ENCODE data around the gene NKX6-2. TPM values are rescaled to one million over a fixed set of nuclear protein-coding genes. Genes with fewer than 3 reads are reported as not detected.

NKX6-2 gene
- total RNA-seq, 2 donors from 2014 or later = not detected

- DNase-seq (no peak), ATAC-seq (no peak)
- intact Hi-C loops (cut with DNase I) = no loop called here
Measured at GRCh38 chr10:132765435-132765834, 20.5 kb downstream of the NKX6-2 start.

GRCh38 chr10:132764108-132764507, 21.8 kb downstream of the NKX6-2 start:
- intact Hi-C loops (cut with DNase I) = no loop called here

GRCh38 chr10:132763545-132763944, 22.4 kb downstream of the NKX6-2 start:
- intact Hi-C loops (cut with DNase I) = no loop called here
- ATAC-seq (no peak), DNase-seq (no peak)

More at GRCh38 chr10:132764108-132764507, 21.8 kb downstream of the NKX6-2 start:
- DNase-seq (no peak), ATAC-seq (no peak)

- no peak for ATAC-seq
- DNase-seq = no peak
- intact Hi-C loops (cut with DNase I) = no loop called here
Measured at GRCh38 chr10:132762267-132762666, 23.7 kb downstream of the NKX6-2 start.

GRCh38 chr10:132761395-132762060, 24.4 kb downstream of the NKX6-2 start:
- intact Hi-C loops (cut with DNase I) = no loop called here
- ATAC-seq = no peak
- no peak for DNase-seq

- ATAC-seq = no peak
- intact Hi-C loops (cut with DNase I) = no loop called here
- no peak for DNase-seq
Measured at GRCh38 chr10:132758865-132759264, 27.1 kb downstream of the NKX6-2 start.

GRCh38 chr10:132757171-132757570, 28.8 kb downstream of the NKX6-2 start:
- no peak for DNase-seq
- intact Hi-C loops (cut with DNase I) = no loop called here
- no peak for ATAC-seq

GRCh38 chr10:132756591-132756990, 29.4 kb downstream of the NKX6-2 start:
- no peak for DNase-seq
- no peak for ATAC-seq
- intact Hi-C loops (cut with DNase I) = no loop called here

GRCh38 chr10:132755166-132755711, 30.7 kb downstream of the NKX6-2 start:
- intact Hi-C loops (cut with DNase I) = no loop called here
- no peak for DNase-seq
- no peak for ATAC-seq

GRCh38 chr10:132754071-132754470, 31.9 kb downstream of the NKX6-2 start:
- ATAC-seq (no peak), DNase-seq (no peak)
- intact Hi-C loops (cut with DNase I) = no loop called here

GRCh38 chr10:132753596-132753995, 32.4 kb downstream of the NKX6-2 start:
- DNase-seq (no peak), ATAC-seq (no peak)
- intact Hi-C loops (cut with DNase I) = no loop called here

- ATAC-seq = no peak
- no peak for DNase-seq
- intact Hi-C loops (cut with DNase I) = no loop called here
Measured at GRCh38 chr10:132752961-132753360, 33.0 kb downstream of the NKX6-2 start.

- no peak for ATAC-seq
- intact Hi-C loops (cut with DNase I) = no loop called here
- DNase-seq = no peak
Measured at GRCh38 chr10:132752378-132752777, 33.6 kb downstream of the NKX6-2 start.

GRCh38 chr10:132750936-132751335, 35.0 kb downstream of the NKX6-2 start:
- no peak for ATAC-seq
- intact Hi-C loops (cut with DNase I) = no loop called here
- DNase-seq = no peak

GRCh38 chr10:132749371-132749795, 36.6 kb downstream of the NKX6-2 start:
- intact Hi-C loops (cut with DNase I) = no loop called here
- DNase-seq (no peak), ATAC-seq (no peak)

- intact Hi-C loops (cut with DNase I) = no loop called here
- ATAC-seq = no peak
Measured at GRCh38 chr10:132748545-132749370, 37.2 kb downstream of the NKX6-2 start.

GRCh38 chr10:132748135-132748534, 37.8 kb downstream of the NKX6-2 start:
- ATAC-seq (no peak), DNase-seq (no peak)
- intact Hi-C loops (cut with DNase I) = no loop called here

More at GRCh38 chr10:132748545-132749370, 37.2 kb downstream of the NKX6-2 start:
- DNase-seq = no peak

GRCh38 chr10:132746801-132747625, 38.9 kb downstream of the NKX6-2 start:
- DNase-seq (no peak), ATAC-seq (no peak)
- intact Hi-C loops (cut with DNase I) = no loop called here

GRCh38 chr10:132746386-132746785, 39.6 kb downstream of the NKX6-2 start:
- intact Hi-C loops (cut with DNase I) = no loop called here
- DNase-seq = no peak
- ATAC-seq = no peak

- intact Hi-C loops (cut with DNase I) = no loop called here
- no peak for ATAC-seq
Measured at GRCh38 chr10:132745971-132746370, 40.0 kb downstream of the NKX6-2 start.

More at GRCh38 chr10:132745971-132746370, 40.0 kb downstream of the NKX6-2 start:
- no peak for DNase-seq
